ENCODE measurements around the gene FMN1. TPM values are rescaled to one million over a fixed set of nuclear protein-coding genes. Genes with fewer than 3 reads are reported as not detected.
A peak's percentile ranks its signal among the peaks of the same experiment; 100 is the strongest.

Gene FMN1
- total RNA-seq, 1 experiment from 2014 or later: 0.37 TPM

GRCh38 chr15:33215941-33216872 is 21.7 kb upstream of the FMN1 start:
- TF ChIP-seq EZH2 (IDR thresholded peaks at IDR 0.05; ENCODE audit: borderline replicate concordance, low read depth, low read length, poor library complexity, severe bottlenecking): no peak
- TF ChIP-seq, protein P1, sequence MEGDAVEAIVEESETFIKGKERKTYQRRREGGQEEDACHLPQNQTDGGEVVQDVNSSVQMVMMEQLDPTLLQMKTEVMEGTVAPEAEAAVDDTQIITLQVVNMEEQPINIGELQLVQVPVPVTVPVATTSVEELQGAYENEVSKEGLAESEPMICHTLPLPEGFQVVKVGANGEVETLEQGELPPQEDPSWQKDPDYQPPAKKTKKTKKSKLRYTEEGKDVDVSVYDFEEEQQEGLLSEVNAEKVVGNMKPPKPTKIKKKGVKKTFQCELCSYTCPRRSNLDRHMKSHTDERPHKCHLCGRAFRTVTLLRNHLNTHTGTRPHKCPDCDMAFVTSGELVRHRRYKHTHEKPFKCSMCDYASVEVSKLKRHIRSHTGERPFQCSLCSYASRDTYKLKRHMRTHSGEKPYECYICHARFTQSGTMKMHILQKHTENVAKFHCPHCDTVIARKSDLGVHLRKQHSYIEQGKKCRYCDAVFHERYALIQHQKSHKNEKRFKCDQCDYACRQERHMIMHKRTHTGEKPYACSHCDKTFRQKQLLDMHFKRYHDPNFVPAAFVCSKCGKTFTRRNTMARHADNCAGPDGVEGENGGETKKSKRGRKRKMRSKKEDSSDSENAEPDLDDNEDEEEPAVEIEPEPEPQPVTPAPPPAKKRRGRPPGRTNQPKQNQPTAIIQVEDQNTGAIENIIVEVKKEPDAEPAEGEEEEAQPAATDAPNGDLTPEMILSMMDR (conservative IDR thresholded peaks at IDR 0.05; ENCODE audit: low read depth, low read length): peak; percentile 58
- Histone ChIP-seq H3K4me3 (ENCODE audit: low read depth, low read length, poor library complexity, severe bottlenecking) (no peak overlapping the region), H3K27ac (ENCODE audit: low read depth, low read length, poor library complexity, severe bottlenecking) (no peak overlapping the region), H3K27me3 (replicated peaks; ENCODE audit: insufficient read depth, low read depth, low read length, poor library complexity) (peaks cover under 1% of the 10 kb centered on the region), H3K9me3 (ENCODE audit: low read depth, low read length, poor library complexity, severe bottlenecking) (no peaks in the 10 kb centered on the region), H3K4me1 (ENCODE audit: insufficient read depth, low read length, poor library complexity, severe bottlenecking) (no peaks in the 10 kb centered on the region), H3K36me3 (ENCODE audit: insufficient read depth, low read length, poor library complexity, severe bottlenecking) (no peaks in the 10 kb centered on the region)
- no TSS peak for BruUV-seq (replicated peaks)
- ChIA-PET CTCF (interaction anchor here (0.6 to 0.7 kb wide), 2 partner anchors 115 to 308 kb away, joined by 4 read pairs; no protein-coding TSS in a partner anchor), POLR2A (ENCODE audit: low non-redundant PET) (no interaction called here)
- DNase-seq (ENCODE audit: low spot score): peak; percentile 19
- intact Hi-C loops (cut with micrococcal nuclease; ENCODE audit: unreplicated experiment): no loop called here

DNA sequence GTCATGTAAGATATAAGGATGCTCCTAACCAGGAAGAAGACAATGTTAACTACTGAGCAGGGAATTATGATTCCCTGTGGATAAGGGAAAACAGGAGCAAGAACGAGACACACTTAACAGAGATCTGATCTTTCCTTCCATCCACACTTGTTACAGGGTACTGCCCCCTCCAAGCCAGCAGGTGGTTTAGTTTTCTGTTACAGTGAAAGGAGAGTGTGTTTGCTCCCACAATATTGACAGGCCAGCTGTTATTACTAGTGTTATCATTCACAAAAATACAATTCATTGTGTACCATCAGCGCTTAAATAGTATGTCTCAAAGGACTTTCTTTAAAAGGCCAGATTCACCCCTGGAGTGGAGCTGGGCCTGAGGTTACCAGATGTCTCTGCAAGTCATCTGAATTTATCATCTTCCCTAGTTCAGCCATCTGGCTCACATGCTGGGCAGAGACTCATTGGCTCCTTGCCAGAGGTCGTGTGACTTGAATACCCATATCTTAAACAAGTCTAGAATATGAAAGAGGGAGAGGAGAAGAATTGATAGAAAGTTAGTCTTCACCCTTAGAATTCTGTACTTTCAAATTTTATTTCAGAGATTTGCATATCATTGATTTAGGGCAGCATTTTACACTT is 16.8 kb upstream of the FMN1 start:
- no peak for DNase-seq (ENCODE audit: low spot score)
- H3K4me3 ChIP-seq (ENCODE audit: low read depth, low read length, poor library complexity, severe bottlenecking): no peak overlapping the region
- BruUV-seq (replicated peaks): no TSS peak
- ChIA-PET CTCF (no interaction called here), POLR2A (ENCODE audit: low non-redundant PET) (no interaction called here)
- TF ChIP-seq, protein P1 (conservative IDR thresholded peaks at IDR 0.05; ENCODE audit: low read depth, low read length): no peak
- no peak for TF ChIP-seq EZH2 (IDR thresholded peaks at IDR 0.05; ENCODE audit: borderline replicate concordance, low read depth, low read length, poor library complexity, severe bottlenecking)
- no peaks in the 10 kb centered on the region for H3K27me3 ChIP-seq (replicated peaks; ENCODE audit: insufficient read depth, low read depth, low read length, poor library complexity)
- H3K27ac ChIP-seq (ENCODE audit: low read depth, low read length, poor library complexity, severe bottlenecking): no peak overlapping the region
- no peaks in the 10 kb centered on the region for H3K36me3 ChIP-seq (ENCODE audit: insufficient read depth, low read length, poor library complexity, severe bottlenecking)
- no peaks in the 10 kb centered on the region for H3K9me3 ChIP-seq (ENCODE audit: low read depth, low read length, poor library complexity, severe bottlenecking)
- no peaks in the 10 kb centered on the region for H3K4me1 ChIP-seq (ENCODE audit: insufficient read depth, low read length, poor library complexity, severe bottlenecking)
- intact Hi-C loops (cut with micrococcal nuclease; ENCODE audit: unreplicated experiment): no loop called here

GRCh38 chr15:33209575-33210481 is 15.3 kb upstream of the FMN1 start:
- POLR2A ChIA-PET (ENCODE audit: low non-redundant PET): interaction anchor here (0.7 kb wide), 1 partner anchor 73 kb away, joined by 8 read pairs; no protein-coding TSS in a partner anchor
- intact Hi-C loops (cut with micrococcal nuclease; ENCODE audit: unreplicated experiment): no loop called here
- CTCF ChIA-PET: no interaction called here
- Histone ChIP-seq H3K4me1 (ENCODE audit: insufficient read depth, low read length, poor library complexity, severe bottlenecking) (no peaks in the 10 kb centered on the region), H3K27me3 (replicated peaks; ENCODE audit: insufficient read depth, low read depth, low read length, poor library complexity) (no peaks in the 10 kb centered on the region), H3K36me3 (ENCODE audit: insufficient read depth, low read length, poor library complexity, severe bottlenecking) (no peaks in the 10 kb centered on the region), H3K9me3 (ENCODE audit: low read depth, low read length, poor library complexity, severe bottlenecking) (no peaks in the 10 kb centered on the region), H3K4me3 (ENCODE audit: low read depth, low read length, poor library complexity, severe bottlenecking) (no peak overlapping the region), H3K27ac (ENCODE audit: low read depth, low read length, poor library complexity, severe bottlenecking) (no peak overlapping the region)
- BruUV-seq (replicated peaks): no TSS peak
- DNase-seq (ENCODE audit: low spot score): no peak
- TF ChIP-seq EZH2 (IDR thresholded peaks at IDR 0.05; ENCODE audit: borderline replicate concordance, low read depth, low read length, poor library complexity, severe bottlenecking): no peak
- TF ChIP-seq, protein P1 (conservative IDR thresholded peaks at IDR 0.05; ENCODE audit: low read depth, low read length): no peak

Measured in A673 (cell line).